Epithelial cell of prostate (primary cell): ENCODE measurements around the gene LEFTY2.
"Not testable (repeated sequence)": the region's sequence is repeated elsewhere in the genome, so short reads cannot be mapped to it uniquely, and the experiment has no call there.

Experiments
- DNase-seq: peaks from one replicate; pipeline ENCODE4 v3.0.0-alpha.2; 2011; ENCODE audit warnings: low read depth, low spot score
- H3K27ac ChIP-seq: fragments of 450-650 bp; 2 replicates; pipeline ENCODE4 v1.5.1; 2017; ENCODE audit warnings: mild to moderate bottlenecking

Gene LEFTY2

DNA sequence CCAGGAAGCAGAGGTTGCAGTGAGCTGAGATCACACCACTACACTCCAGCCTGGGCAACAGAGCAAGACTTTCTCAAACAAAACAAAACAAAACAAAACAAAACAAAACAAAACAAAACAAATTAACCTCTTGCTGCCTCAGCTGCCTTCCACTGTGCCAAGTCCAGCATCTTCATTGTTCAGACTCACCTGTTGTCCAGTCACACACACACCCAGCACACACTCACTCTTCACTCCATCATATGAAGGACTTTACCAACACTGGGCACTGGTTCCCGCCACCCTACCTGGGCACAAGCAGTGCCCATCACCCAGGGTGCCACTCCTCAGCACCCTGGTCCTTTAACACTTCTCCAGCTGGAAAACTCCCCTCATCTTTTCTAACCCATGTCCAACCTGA is 31.5 kb downstream of the LEFTY2 start:
- no peak for DNase-seq
- no peak overlapping the region for H3K27ac ChIP-seq

DNA sequence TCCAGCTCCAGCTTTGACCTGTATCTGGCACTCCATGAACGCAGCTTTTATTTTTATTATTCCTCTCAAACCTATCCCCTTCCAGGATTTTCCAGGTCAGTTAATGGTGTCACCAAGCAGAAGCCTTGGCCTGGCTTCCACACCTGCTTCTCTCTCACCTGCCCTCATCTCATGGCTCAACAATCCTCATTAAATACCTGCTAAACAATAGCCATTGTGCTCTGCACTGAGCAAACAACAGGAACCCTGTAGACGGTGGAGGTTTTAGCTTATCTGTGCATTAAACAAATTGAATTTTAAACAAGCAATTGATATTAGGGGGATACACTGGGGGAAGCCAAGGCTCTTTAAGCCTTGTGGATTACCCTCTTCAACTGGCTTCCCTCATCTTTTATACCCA is 32.2 kb downstream of the LEFTY2 start:
- no peak for DNase-seq
- H3K27ac ChIP-seq: no peak overlapping the region

DNA sequence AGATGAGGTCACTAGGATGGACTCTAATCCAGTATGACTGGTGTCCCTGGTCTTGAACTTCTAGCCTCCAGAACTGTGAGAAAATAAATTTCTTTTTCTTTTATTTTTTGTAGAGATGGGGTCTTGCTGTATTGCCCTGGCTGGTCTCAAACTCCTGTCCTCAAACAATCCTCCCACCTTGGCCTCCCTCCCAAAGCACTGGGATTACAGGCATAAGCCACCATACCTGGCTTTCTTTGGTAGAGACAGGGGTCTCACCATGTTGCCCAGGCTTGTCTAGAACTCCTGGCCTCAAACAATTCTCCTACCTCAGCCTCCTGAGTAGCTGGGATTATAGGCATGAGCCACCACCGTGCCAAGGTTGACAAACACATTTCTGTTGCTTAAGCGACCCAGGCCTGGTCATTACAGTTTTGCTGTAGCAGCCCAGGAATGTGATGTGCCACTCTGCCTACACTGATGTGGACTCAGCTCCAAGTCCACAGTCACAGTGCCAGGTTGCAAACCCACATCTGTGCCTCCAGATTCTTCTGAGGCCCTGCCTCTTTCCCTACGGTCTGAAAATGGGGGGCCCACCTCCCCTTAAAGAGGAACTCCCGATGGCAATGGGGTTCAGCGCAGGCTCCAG is 32.9 kb downstream of the LEFTY2 start:
- no peak for DNase-seq
- no peak overlapping the region for H3K27ac ChIP-seq

DNA sequence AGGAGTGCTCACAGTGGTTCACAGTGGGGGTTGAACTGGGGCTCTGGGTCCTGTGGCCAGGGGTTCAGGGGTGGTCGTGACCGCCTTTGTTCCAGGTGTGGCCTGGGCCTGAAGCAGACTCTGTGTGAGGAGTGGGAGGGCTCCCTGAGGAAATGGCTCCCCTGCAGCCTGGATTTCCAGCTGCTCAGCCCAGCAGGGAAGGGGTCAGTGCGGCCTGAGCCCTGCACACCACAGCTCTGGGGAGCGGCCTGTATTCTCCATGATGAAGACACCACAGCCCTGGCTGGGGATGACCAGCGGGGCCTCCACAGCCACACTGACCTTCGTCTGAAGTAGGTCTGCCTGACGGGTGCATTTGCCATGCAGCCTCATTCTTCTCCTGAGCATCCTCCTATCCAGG is 33.7 kb downstream of the LEFTY2 start:
- no peak overlapping the region for H3K27ac ChIP-seq

DNA sequence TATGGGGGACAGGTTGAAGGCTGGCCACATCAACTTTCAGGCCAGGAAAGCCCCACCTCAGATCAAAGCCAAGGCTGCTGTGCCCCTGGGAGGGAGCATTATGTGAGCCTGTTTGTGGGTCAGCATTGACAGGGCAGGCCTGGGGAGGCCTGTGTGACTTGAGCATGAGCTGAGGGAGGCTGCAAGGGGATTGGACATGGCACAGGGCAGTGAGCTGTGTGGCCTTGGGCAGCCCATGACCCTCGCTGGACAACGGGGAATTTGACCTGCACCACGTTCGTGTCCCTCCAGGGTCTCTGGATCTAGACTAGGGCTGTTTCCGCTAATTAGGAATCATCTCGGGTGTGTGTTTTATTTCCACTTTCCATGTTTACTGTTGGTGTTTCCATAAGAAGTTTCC is 34.6 kb downstream of the LEFTY2 start:
- no peak overlapping the region for H3K27ac ChIP-seq
- DNase-seq: no peak

More for the DNA sequence above, 33.7 kb downstream of the LEFTY2 start:
- no peak for DNase-seq

DNA sequence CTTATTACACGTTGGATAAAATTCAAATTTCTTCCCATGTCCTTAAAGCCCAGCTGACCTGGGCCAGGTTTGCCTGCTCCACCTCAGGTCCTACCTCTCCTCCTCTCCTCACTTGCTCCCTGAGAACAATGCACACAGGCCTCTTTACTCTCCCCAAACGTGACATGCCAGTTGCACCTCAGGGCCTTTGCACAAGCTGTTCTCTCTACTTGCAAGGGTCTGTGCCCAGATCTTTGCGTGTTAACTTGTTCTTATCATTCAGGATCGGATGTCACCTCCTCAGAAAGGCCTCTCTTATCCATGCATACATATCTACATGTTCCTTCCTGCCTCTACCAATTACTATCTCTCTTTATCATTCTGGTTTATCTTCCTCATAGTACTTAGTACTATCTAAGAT is 37.4 kb downstream of the LEFTY2 start:
- H3K27ac ChIP-seq: no peak overlapping the region
- no peak for DNase-seq

DNA sequence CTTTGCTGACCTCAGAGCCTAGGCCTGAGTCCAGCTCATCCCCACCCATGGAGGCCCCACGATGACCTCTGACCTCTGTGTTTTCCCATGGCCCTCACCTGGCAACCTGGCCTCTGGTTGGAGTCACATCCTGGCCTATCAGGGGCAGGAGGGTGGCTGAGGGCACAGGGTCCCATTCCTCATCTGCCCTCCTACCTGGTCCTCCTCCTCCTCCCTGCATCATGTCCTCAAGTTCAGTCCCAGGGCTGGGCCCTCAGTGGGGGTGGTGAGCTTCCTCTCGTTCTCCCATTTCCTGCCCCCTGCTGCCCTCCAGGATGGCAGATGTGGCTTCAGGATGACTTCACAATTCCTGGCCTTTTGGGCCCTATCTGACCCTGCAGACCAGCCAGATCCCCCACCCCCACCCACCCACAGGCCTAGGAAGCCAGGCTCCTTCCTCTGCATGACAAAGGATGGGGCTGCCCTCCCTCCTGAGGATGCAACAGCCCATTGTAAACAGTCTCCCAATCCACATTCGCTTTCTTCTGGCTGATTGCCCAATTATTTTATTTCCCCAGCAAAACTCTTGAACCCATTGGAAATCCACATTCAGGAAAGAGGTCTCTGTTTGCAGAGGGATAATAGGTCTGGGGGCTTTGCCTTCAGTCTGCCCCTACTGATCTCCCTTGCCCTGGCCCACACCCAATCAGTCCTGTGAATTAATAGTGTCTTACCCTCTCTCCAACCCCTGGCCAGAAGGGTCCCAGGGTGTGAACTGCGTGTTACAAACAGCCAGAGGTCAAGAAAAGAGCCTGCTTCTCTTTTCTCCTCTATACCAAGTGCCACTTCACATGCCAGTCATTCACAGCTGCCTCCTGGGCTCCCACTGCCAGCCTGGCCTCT is 41.7 kb downstream of the LEFTY2 start:
- H3K27ac ChIP-seq: no peak overlapping the region
- DNase-seq: no peak

DNA sequence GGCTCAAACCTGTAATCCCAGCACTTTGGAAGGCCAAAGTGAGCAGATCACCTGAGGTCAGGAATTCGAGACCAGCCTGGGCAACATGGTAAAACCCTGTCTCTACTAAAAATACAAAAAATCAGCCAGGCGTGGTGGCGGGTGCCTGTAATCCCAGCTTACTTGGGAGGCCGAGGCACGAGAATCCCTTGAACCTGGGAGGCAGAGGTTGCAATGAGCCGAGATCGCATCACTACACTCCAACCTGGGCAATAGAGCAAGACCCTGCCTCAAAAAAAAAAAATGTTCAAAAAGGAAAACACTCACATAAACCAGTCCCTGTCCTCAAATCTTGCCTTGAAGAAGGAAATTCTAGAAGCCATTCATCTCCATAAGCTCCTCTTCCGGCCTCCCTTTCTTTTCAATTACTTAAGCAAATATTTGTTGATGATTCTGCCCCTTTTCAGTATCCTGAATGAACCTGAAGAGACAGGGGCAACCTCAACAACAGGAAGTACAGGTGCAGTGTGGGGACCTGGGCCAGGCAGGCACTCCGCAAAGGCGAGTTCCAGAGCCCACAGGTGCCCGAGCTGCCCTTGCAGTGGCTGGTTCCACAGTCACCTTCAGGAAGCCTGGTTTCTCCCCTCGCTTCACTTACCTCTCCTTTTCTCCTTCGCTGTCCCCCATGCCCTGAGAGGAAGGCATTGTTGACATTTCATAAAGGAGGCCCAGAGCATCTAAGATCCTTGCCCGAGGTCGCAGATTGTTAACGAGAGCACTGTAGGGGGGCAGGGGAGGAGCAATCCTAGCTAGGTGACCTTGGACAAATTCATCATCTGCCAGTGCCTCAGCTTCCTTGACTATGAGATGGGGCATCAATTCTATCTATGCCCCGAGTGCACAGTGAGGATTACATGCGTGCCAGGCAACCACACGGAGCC is 43.2 kb downstream of the LEFTY2 start:
- no peak for DNase-seq
- H3K27ac ChIP-seq: no peak overlapping the region

DNA sequence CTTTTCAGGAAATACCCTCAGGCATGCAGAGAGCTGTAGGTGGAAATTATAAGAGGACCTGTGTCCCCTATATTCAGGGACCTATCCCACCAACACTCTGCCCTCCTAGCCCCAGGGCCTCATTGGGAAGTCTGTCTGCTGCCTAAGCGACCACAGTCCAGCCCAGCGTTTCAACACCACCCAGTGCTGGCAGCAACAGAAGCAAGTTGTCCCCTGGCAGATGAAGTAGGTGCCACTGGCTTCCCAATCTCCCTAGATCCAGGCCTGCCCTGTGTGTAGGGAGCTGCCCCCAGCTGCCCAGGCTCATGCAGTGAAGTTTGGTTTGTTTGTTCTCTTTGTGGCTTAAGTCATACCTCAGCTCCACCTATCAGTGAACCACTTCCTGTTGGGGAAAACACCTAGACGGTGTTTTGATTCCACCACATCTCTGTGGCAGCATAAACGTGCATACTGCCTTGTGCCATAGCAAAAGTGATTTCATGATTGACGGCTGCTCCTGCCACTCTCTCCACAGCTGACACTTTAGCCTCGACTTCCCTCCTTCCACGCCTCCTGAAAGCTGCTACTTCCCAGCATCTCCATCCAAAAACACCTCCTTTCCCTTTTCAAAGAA is 44.0 kb downstream of the LEFTY2 start:
- DNase-seq: peak; percentile 63

DNA sequence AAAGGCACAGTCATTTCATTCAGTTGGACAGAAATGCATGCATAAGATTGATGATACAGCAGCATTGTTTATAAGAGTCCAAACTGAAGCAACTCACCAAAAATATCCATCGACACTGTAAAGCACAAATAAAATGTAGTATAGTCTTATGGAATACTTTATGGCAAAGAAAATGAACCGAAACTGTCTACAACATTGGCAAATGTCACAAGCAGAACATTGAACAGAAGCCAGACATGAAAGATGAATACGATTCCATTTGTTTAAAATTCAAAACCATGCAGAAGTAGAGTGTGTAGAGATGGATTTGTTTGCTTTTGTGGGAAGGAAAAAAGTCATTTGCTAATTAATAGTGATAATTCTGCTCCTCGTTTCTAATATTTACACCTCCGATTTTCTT is 44.5 kb downstream of the LEFTY2 start:
- DNase-seq: no peak
- no peak overlapping the region for H3K27ac ChIP-seq

More for the DNA sequence above, 44.0 kb downstream of the LEFTY2 start:
- no peak overlapping the region for H3K27ac ChIP-seq

DNA sequence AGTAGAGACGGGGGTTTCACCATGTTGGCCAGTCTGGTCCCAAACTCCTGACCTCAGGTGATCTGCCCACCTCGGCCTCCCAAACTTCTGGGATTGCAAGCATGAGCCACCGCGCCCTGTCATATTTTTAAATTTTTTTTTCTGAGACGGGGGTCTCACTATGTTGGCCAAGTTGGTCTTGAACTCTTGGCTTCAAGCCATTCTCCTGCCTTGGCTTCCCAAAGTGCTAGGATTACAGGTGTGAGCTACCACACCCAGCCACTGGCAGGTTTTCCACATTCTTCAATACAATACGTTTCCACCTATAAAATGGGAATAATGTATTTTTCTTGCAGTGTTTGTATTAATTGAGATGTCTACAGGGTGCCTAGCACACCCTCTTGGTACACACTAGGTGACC is 48.7 kb downstream of the LEFTY2 start:
- no peak for DNase-seq
- H3K27ac ChIP-seq: no peak overlapping the region

DNA sequence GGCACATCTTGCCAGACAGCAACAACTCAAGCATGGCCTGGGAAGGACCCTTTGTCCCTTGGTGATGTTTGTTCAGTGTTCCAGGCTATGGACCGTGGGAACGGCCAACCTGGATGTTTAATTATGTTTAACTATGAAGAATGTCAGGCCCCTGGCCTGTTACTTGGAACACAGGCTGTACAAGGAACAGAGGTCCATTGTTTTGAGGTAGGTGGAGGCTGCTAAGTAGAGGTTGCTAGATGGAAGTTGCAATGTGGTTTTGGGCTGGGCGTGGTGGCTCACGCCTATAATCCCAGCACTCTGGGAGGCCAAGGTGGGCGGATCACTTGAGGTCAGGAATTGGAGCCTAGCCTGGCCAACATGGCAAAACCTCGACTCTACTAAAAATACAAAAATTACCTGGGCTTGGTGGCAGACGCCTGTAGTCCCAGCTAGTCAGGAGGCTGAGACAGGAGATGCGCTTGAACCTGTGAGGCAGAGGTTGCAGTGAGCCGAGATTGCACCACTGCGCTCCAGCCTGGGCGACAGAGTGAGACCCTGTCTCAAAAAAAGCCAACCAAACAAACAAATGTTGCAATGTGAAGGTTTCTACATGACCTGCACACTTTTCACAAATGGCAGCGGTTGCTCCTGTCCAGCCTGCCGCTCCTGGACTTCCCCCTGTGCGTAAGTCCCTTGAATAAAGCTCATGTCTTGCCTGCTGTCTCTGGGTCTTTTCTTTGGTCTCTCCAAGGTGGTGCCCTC is 49.6 kb downstream of the LEFTY2 start:
- H3K27ac ChIP-seq: no peak overlapping the region
- no peak for DNase-seq

DNA sequence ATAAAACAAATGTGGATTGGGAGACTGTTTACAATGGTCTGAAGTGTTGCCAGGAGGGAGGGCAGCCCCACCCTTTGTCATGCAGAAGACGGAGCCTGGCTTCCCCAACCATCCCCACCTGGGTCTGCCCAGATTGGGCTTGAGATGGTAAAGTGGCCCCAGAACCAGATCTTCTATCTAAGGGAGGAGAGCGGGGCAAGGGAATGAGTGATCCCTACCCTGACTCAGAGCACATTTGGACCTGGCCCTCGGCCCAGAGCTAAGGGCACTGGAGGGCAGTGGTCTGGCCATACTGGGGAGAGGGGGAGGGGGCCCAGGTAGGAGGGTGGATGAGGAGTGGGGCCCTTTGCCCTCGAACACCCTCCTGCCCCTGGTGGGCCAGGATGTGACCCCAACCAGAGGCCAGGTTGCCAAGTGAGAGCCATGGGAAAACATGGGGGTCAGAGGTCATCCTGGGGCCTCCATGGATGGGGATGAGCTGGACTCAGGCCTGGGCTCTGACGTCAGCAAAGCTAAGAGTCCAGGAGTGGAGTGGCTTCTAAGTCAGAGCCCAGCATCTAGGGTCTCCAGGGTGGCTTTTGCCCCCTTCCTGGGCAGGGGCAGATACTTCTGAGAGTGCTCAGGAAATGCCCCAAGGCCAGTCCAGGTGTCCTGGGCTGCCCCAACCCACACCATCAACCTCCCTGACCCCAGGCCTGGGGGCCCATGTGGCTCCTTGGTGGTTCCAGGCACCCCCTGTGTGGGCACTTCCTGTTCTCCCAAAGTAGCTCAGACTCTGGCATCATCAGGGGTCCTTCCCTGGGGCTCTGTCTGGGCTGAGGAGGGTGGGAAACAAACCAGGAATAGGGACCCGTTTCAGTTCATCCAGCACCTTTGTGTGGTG is 50.4 kb downstream of the LEFTY2 start:
- no peak overlapping the region for H3K27ac ChIP-seq
- DNase-seq: no peak

DNA sequence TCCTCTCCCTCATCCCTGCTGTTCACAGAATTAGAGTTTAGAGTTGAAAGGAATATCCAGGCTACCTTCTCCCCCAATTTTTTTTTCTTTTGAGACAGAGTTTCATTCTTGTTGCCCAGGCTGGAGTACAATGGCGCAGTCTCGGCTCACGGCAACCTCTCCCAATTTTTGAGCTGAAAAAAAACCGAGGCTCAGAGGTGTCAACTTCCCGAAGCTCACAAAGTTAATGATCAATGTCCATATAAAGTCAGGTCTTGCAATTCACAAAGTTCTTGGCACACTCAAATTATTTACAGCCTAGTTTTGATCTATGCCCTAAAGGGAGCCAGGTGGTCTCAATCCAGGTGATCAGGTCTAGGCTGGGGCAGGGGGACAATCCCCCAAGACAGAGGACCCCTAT is 51.3 kb downstream of the LEFTY2 start:
- no peak for DNase-seq

DNA sequence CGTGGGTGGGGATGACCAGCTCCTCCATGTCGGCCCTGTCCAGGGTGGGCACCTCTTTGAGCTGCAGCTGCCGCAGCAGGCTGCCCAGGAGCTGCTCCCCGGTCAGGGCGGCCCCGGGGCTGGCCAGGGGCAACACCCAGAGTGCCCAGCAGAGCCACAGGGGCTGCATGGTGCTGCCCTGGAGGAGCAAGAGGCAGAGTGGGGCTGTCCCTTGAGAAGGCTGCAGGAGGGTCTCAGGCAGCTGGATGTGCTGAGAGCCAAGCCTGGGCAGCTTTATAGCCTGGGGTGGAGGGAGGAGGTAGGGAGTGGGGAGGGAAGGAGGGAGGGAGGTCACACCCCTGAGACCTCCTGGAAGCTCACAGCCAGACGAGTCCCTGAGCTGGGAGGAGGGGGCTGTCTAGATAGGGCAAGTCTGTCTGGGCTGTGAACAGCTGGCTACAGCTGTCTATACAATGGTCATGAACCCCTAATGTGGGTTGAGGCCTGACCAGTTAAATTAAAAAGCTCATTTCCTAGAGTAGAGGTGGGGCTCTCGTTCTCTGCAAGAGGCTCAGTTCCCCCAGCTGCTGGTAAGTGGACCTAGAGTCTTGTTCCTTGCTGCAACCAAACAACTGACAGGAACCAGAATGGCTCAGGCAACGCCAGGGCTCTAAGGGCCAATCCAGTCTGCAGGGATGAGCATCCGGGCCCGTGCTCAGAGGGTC is 52.0 kb downstream of the LEFTY2 start, which contains the start of gene LEFTY1:
Gene LEFTY1, minus strand, starts transcription at position 249 of the 704 bp plus-strand sequence. Its CDS starts 80 bp downstream, at position 169.
- no peak within 1 kb of the TSS for H3K27ac ChIP-seq
- DNase-seq: no peak

More for the DNA sequence above, 51.3 kb downstream of the LEFTY2 start:
- H3K27ac ChIP-seq: no peak overlapping the region

DNA sequence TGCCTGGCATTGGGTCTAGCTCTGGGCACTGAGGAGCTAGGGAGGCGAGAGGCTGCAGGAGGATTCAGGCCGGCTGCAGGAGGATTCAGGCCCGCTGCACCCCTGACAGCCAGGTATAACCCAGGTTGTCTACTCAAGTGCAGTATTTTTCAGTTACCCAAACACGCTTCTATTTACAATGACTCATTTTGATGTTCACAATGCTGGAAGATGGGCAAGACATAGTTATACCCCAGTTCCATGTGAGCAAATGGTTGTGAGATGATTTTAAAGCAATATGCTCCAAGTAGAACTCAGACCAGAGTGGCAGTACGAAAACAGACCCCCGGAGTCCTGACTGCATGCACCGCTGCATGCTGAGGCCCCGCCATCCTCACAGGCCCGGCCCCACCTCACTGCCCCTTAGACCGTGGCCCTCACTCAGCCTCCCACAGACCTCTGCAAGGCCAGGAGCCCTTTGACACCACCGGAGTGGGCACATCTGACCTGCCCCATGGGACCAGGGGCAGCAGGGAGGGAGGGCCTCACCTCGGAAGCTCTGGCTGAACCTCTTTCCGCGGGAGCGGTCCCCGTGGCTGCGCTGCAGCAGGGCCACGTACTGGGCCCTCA is 52.6 kb downstream of the LEFTY2 start:
- no peak for DNase-seq
- no peak overlapping the region for H3K27ac ChIP-seq

DNA sequence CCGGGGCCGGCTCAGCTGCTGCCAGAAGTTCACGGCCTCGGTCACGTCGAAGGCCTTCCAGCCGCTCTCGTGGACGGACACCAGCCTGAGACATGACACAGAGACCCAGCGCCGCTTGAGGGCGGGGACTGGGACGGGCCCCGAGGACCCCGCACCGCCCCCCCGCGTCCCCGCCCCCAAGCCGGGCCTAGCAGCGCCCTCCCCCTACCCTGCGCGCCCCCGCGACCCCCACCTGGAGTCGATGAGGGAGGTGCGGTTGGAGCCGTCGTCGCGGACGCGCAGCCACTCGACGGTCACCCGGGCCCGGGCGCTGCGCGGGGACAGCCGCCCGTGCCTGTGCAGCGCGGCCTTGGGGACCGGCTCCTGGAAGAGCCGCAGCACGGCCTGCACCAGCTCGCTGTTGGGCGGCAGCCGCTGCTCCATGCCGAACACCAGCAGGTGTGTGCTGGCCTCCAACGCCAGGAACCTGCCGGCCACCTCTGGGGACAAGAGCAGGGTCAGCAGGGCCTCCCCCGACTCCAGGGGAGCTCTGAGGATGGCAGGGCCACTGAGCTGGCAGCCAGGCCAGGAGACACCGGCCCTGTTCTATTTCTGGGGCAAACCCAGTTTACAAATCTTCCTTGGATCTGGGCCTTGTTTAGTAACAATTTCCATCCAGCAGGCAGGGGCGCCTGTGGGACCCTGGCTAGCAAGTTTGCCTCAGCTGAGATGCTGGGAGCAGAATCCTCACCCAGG is 53.3 kb downstream of the LEFTY2 start:
- not testable (repeated sequence) for DNase-seq, H3K27ac ChIP-seq
